ENCODE data around the gene FYB2.

DNA sequence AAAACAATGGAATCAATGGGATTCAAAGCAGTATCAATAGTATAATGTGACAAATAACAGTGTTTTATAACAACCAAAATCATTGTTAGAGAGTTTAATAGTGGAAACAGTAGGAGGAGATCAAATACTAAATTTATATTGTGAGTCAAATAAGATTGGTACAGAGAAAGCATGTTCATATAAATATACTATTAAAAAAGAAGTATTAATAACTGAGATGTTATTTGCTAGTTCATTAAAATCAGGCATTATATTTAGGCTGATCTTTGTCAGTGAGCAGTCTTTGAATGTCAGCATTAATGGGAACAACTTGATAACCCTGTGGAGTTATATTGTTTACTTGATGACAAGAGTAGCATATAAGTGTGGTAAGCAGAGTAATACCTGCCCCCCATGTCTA lies 143.4 kb downstream of the FYB2 start:
- TF ChIP-seq CTCF (IDR thresholded peaks at IDR 0.05; ENCODE audit: low read length) (no peak), EZH2 (optimal IDR thresholded peaks at IDR 0.05; ENCODE audit: low read depth, low read length) (no peak)

Data from MM.1S (cell line).